H1 (cell line): ENCODE measurements around the gene VCPKMT.

Experiments
- CHD2 ChIP-seq: IDR thresholded peaks from 2 replicates; pipeline ENCODE4 v1.6.1; 2012; ENCODE audit warnings: low read length, improper control_type of control experiment
- CTCF ChIP-seq, 3 experiments: IDR thresholded peaks; 1 replicate in 2 of 3; 2 replicates in 1 of 3; pipeline versions ENCODE4 v1.5.1 to v1.6.1; 2011; ENCODE audit warnings: low read length in 3 of 3, mild to moderate bottlenecking in 3 of 3, inconsistent platforms in 2 of 3, low read depth in 1 of 3, moderate library complexity in 1 of 3; ENCODE audit not compliant: insufficient read depth in 1 of 3; ENCODE audit errors: control extremely low read depth in 1 of 3
- EGR1 ChIP-seq: IDR thresholded peaks from 2 replicates; pipeline ENCODE4 v1.6.1; 2011; ENCODE audit warnings: low read depth, low read length, borderline replicate concordance
- HDAC6 ChIP-seq: IDR thresholded peaks from one replicate; pipeline ENCODE4 v1.7.1; 2012; ENCODE audit warnings: low read depth, mild to moderate bottlenecking, inconsistent platforms, low read length, moderate library complexity
- SIN3A ChIP-seq, 2 experiments: IDR thresholded peaks in 1 of 2; conservative IDR thresholded peaks in 1 of 2; 2 replicates each; pipeline ENCODE4 v1.6.1; 2011 to 2012; ENCODE audit warnings: low read length in 2 of 2, improper control_type of control experiment in 1 of 2, low read depth in 1 of 2, mild to moderate bottlenecking in 1 of 2
- SP1 ChIP-seq: IDR thresholded peaks from 2 replicates; pipeline ENCODE4 v1.6.1; 2011; ENCODE audit warnings: low read depth, low read length
- TF ChIP-seq, protein P1 (sequence below): IDR thresholded peaks from 2 replicates; pipeline ENCODE4 v1.6.1; 2011; ENCODE audit warnings: low read depth, mild to moderate bottlenecking, low read length; ENCODE audit not compliant: insufficient read depth

DNA sequence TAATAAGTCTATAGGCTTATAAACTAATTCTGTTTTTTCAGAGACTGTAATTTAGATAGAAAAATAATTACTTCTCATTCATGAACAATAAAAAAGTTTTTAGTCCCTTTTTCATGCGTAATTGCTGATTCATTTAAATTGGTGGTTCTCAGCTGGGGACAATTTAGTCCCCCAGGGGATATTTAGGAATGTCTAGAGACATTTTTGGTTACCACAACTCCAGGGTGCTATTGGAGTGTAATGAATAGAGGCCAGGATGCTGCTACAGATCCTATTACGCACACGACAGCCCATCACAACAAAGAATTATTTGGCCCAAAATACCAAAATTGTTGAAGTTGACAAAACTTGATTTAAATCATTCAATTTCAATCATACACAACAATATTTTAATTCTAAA is 22.8 kb upstream of the VCPKMT start:
- TF ChIP-seq, protein P1, sequence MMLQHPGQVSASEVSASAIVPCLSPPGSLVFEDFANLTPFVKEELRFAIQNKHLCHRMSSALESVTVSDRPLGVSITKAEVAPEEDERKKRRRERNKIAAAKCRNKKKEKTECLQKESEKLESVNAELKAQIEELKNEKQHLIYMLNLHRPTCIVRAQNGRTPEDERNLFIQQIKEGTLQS: no peak
- no peak for TF ChIP-seq EGR1
- TF ChIP-seq CTCF (IDR thresholded peaks at IDR 0.05; ENCODE audit: control extremely low read depth in 1 of 3, insufficient read depth in 1 of 3, low read depth in 1 of 3, low read length in 3 of 3): no peak
- TF ChIP-seq HDAC6: no peak
- TF ChIP-seq SP1: no peak
- TF ChIP-seq SIN3A (conservative IDR thresholded peaks at IDR 0.05 in 1 of 2, IDR thresholded peaks at IDR 0.05 in 1 of 2; ENCODE audit: low read depth in 1 of 2, low read length in 2 of 2): no peak
- TF ChIP-seq CHD2: no peak
